HG03432 (cell line): ENCODE results near the gene NPPB.

Source experiments
- ATAC-seq: cut with Tn5 transposase; IDR thresholded peaks from one replicate; pipeline ENCODE4 v1.9.1; 2021; ENCODE audit warnings: mild to moderate bottlenecking, moderate library complexity; ENCODE audit not compliant: unreplicated experiment

NPPB gene

GRCh38 chr1:11881749-11882441 lies 23.1 kb upstream of the NPPB start:
- no peak for ATAC-seq

GRCh38 chr1:11880911-11881748 lies 22.4 kb upstream of the NPPB start:
- no peak for ATAC-seq

- ATAC-seq, result no peak
Measured at GRCh38 chr1:11880181-11880575, 21.4 kb upstream of the NPPB start.

DNA sequence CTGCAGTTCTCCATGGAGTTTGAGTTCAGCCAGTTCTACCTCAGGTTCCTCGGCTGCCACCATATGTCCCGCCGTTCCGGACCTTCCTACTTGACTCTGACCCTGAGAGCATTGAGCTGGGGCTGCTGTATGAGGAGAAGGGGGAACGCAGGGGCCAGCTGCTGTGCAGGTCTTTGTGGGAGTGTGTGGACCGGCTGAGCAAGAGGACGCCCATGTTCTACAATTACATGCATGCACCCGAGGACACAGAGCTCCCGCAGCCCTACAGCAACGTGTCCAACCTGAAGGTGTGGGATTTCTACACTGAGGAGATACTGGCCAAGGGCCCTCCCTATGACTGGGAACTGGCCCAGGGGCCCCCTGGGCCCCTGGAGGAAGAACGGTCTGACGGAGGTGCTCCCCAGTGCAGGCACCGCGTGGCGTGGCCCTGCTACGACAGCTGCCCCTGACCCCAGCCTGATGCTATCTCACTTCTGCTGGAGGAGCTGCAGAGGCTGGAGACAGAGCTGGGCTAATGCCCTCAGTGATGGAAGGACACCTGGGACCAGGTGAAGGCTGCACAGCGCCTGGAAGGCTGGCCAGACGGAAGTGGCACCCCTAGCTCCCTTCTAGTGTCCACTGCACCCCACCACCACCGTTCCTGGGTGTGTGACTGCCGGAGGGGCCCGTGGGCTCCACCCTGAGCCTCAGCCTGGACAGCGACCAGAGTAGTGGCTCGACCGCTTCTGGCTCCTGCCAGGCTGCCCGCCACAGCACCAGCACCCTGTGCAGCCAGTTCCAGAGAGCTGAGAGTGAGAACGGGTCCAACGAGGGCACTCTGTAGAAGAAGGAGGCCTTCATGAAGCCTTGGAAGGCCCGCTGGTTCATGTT lies 20.8 kb upstream of the NPPB start:
- no peak for ATAC-seq

GRCh38 chr1:11878891-11879190 lies 20.1 kb upstream of the NPPB start:
- no peak for ATAC-seq

- no peak for ATAC-seq
Measured at GRCh38 chr1:11878081-11878890, 19.5 kb upstream of the NPPB start.

DNA sequence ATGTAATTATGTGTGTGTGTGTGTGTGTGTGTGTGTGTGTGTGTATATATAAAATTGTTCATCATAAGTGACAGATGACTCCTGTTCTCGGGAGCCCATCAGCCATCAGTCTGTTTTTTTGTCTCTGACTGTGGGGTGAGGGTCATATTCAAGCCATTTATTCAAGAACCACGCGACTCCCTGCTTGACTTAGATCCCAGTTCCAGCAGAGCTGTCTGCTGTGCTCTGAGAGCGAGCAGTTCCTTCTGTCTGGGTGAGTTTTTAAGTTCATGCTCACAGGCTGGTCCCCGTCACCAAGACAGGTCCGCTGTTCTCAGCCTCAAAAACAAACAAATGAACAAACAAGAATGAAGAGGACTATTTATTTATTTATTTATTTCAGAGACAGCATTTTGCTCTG lies 18.3 kb upstream of the NPPB start:
- no peak for ATAC-seq

DNA sequence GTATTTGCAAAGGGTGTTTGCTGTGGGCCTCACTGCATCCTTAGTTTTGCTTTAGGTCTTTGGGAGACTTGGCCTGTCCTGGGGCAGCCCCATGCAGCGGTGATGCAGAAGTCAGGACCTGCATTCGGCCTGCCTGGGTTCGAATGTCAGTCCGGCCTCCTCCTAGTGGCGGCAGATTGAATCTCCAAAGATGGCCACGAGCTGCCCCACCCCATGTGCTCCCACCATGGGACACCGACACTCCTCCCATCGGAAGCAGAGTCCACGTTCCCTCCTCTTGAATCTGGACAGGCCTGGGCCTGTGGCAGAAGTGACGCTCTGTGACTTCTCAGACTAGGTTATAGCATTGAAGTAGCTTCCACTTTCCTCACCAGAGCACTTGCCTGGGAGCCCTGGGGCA lies 16.3 kb upstream of the NPPB start:
- ATAC-seq, result no peak

GRCh38 chr1:11874624-11875023 lies 15.9 kb upstream of the NPPB start:
- ATAC-seq, result no peak

DNA sequence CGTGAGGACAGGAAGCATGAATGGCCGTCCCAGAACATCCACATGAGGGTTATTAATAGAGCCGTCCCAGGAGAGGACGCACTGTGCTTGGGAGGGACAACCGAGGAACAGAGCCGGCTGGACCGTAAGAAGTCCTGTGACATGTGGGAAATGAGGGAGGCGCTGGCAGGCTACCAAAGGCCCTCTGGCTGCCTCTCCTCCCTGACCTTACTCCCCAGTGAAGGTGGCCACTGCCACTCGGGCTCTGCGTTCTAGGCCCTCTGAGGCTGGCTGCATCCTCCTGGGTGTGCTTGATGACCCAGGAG lies 15.5 kb upstream of the NPPB start:
- ATAC-seq, result no peak

- no peak for ATAC-seq
Measured at GRCh38 chr1:11873395-11874257, 14.9 kb upstream of the NPPB start.

DNA sequence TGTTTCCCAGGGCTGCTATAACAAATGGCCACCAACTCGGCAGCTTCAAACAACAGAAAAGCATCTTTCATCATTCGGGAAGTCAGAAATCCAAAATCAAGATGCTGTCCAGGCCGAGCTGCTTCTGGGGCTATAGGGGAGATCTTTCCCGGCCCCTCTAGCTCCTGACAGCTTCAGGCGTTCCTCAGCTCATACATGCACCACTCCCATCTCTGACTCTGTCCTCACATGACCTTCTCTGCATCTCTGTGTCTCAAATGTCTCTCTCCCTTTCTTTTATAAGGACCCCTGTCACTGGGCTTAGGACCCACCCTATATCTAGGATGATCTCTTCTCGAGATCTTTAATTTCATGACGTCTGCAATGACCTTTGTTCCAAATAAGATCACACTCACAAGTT lies 13.8 kb upstream of the NPPB start:
- ATAC-seq, result no peak

DNA sequence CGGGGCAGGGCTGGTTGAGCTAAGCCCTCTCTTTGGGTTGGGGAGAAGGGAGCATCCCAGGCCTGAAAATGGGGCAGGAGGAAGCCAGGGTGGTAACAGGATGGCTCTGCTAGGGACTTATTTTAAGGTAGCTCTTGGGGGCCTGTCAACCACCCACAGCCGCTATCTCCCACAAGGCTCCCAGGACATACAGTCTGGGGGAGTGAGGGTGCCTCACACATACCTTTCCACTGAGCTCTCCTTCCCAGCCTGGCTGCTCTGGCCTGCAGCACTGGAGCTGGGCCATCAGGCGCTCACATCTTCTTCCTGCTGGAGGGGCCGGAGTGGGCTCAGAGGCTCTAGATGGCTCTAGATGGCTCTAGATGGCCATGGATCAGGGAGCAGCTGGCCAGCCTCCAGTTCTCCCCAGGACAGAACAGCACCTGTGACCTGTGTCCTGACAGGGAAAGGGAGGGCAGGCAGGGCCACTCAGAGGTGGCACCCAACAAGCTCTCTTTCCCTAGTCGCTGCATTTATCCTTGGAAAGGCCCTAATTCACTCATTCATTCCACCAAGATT lies 11.0 kb upstream of the NPPB start:
- ATAC-seq, result no peak

DNA sequence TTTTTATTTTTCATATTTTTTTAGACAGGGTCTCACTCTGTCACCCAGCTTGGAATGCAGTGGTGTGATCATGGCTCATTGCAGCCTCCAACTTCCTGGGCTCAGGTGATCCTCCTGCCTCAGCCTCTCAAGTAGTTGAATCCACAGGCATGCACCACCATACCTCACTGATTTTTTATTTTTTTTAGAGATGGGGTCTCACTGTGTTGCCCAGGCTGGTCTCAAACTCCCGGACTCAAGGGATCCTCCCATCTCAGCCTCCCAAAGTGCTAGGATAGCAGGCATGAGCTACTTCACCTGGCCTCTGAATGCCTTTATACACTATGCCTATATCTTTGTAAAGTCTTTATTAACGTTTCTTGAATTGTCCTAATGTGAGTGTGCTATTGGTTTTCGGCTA lies 10.4 kb upstream of the NPPB start:
- no peak for ATAC-seq

DNA sequence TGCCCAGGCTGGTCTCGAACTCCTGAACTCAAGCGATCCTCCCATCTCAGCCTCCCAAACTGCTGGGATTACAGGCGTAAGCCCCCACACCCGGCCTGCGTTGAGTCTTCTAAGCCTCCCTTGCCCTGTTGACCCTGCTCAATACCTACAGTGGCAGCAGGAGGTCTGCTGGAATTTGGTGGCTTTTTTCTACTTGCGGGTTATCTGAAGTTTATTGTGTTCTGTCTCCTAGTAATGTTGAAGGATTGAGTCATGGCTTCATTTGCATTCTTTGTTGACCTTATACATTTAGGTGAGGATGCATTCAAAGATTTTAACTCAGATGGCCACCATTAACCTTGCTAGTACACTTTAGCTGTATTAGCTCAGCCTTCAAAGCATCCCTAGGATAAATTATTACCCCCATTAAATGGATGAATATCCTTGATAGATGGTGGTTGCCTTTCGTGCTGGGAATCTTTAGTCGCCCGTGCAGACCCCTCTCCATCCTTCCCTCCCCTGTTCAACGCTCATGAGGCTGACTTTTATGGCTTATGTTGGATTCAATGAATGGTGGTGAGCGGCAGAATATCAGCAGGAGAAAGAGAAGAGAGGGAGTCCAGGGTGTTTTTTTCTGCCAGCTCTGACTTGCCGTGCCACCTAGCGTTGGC lies 9.7 kb upstream of the NPPB start:
- no peak for ATAC-seq

GRCh38 chr1:11862890-11863289 lies 4.1 kb upstream of the NPPB start:
- ATAC-seq, result no peak

GRCh38 chr1:11860587-11860986 lies 1.8 kb upstream of the NPPB start:
- ATAC-seq, result no peak

DNA sequence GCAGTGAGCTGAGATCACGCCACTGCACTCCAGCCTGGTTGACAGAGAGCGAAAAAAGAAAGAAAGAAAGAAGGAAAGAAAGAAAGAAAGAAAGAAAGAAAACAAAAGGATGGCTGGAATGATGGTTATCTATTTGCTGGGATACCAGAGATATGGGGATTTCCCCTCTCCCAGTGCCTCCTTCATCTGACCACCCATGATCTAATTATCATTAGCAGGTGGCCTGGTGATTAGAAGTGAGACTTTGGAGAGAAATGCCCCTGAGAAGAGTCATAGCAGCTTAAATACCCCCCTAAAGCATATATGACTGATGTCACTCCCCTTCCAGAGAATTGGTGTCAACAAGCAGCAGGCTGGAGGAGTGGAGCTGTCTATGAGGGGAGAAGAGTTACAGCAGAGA lies 1.3 kb upstream of the NPPB start:
- ATAC-seq, result no peak
